RWPE2 (cell line): ENCODE data around the gene LRRC46.

Experiments used
- ATAC-seq: fragments of 200-7000 bp; cut with Tn5 transposase; 3 replicates; pipeline ENCODE4 v1.9.1; 2021; ENCODE audit warnings: low read depth
- DNase-seq: peaks from one replicate; pipeline ENCODE4 v3.0.0-alpha.2; 2020; ENCODE audit warnings: low spot score
- H3K27ac ChIP-seq: fragments of 450-650 bp; 2 replicates; pipeline ENCODE4 v1.5.1; 2017; ENCODE audit warnings: mild to moderate bottlenecking; ENCODE audit not compliant: poor library complexity, severe bottlenecking
- H3K27me3 ChIP-seq: fragments of 250-450 bp; sonication (Bioruptor Pico); 2 replicates; pipeline ENCODE4 v1.5.1; 2021; ENCODE audit warnings: mild to moderate bottlenecking, moderate library complexity; ENCODE audit not compliant: insufficient read depth, poor library complexity, severe bottlenecking
- H3K36me3 ChIP-seq: fragments of 250-450 bp; sonication (Bioruptor Pico); 2 replicates; pipeline ENCODE4 v1.5.1; 2020; ENCODE audit warnings: low read depth, mild to moderate bottlenecking, moderate library complexity
- H3K4me1 ChIP-seq: fragments of 250-450 bp; sonication (Bioruptor Pico); 2 replicates; pipeline ENCODE4 v1.5.1; 2021; ENCODE audit warnings: mild to moderate bottlenecking, moderate library complexity; ENCODE audit not compliant: insufficient read depth, poor library complexity, severe bottlenecking
- H3K4me3 ChIP-seq: fragments of 250-450 bp; sonication (Bioruptor Pico); 2 replicates; pipeline ENCODE4 v1.5.1; 2021; ENCODE audit warnings: mild to moderate bottlenecking, moderate library complexity; ENCODE audit not compliant: severe bottlenecking
- H3K9me3 ChIP-seq: fragments of 250-450 bp; sonication (Bioruptor Pico); 2 replicates; pipeline ENCODE4 v1.5.1; 2021; ENCODE audit warnings: mild to moderate bottlenecking, moderate library complexity; ENCODE audit not compliant: severe bottlenecking
- TF ChIP-seq, protein P1 (sequence below): fragments of 450-650 bp; IDR thresholded peaks from one replicate; pipeline ENCODE4 v1.5.1; 2017; ENCODE audit warnings: mild to moderate bottlenecking, moderate library complexity; ENCODE audit not compliant: poor library complexity, severe bottlenecking

The LRRC46 gene

GRCh38 chr17:47812146-47812920 lies 19.1 kb upstream of the LRRC46 start:
- ATAC-seq (no peak), DNase-seq (peak; percentile 32)
- H3K27me3 ChIP-seq, result no peaks in the 10 kb centered on the region
- TF ChIP-seq, protein P1, sequence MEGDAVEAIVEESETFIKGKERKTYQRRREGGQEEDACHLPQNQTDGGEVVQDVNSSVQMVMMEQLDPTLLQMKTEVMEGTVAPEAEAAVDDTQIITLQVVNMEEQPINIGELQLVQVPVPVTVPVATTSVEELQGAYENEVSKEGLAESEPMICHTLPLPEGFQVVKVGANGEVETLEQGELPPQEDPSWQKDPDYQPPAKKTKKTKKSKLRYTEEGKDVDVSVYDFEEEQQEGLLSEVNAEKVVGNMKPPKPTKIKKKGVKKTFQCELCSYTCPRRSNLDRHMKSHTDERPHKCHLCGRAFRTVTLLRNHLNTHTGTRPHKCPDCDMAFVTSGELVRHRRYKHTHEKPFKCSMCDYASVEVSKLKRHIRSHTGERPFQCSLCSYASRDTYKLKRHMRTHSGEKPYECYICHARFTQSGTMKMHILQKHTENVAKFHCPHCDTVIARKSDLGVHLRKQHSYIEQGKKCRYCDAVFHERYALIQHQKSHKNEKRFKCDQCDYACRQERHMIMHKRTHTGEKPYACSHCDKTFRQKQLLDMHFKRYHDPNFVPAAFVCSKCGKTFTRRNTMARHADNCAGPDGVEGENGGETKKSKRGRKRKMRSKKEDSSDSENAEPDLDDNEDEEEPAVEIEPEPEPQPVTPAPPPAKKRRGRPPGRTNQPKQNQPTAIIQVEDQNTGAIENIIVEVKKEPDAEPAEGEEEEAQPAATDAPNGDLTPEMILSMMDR, result no peak
- H3K36me3 ChIP-seq, result peaks cover 29% of the 10 kb centered on the region
- no peak overlapping the region for H3K4me3 ChIP-seq
- H3K27ac ChIP-seq, result no peak overlapping the region
- H3K4me1 ChIP-seq, result peaks cover 10% of the 10 kb centered on the region
- H3K9me3 ChIP-seq, result no peaks in the 10 kb centered on the region

DNA sequence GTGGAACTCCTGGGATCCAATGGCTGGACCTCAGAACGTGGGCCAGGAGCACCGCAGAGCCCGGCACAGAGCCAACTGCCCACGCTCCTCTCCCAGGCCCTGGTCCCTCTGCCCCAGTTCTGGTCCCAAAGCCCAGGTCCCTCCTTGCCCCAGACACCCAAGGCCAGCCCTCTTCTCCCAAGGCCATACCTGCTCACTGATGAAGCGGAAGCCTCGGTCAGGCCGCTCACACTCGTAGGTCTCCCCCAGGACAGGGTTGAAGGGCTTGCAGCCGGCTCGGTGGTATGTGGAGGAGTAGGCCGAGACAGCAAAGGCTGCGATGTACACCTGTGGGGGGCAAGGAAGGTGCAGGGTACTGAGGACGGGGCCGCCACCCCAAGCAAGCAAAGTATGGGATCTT lies 18.4 kb upstream of the LRRC46 start:
- H3K27me3 ChIP-seq, result no peaks in the 10 kb centered on the region
- peaks cover 29% of the 10 kb centered on the region for H3K36me3 ChIP-seq
- no peak overlapping the region for H3K4me3 ChIP-seq
- TF ChIP-seq, protein P1, result no peak
- H3K9me3 ChIP-seq, result no peaks in the 10 kb centered on the region
- no peak overlapping the region for H3K27ac ChIP-seq
- peaks cover 10% of the 10 kb centered on the region for H3K4me1 ChIP-seq
- ATAC-seq (no peak), DNase-seq (peak; percentile 55)

GRCh38 chr17:47813512-47814031 lies 17.9 kb upstream of the LRRC46 start:
- no peak for ATAC-seq
- H3K27me3 ChIP-seq, result no peaks in the 10 kb centered on the region
- TF ChIP-seq, protein P1, result no peak
- H3K27ac ChIP-seq, result no peak overlapping the region
- peaks cover 29% of the 10 kb centered on the region for H3K36me3 ChIP-seq
- DNase-seq, result peak; percentile 55
- H3K9me3 ChIP-seq, result no peaks in the 10 kb centered on the region
- H3K4me1 ChIP-seq, result peaks cover 10% of the 10 kb centered on the region
- H3K4me3 ChIP-seq, result no peak overlapping the region

DNA sequence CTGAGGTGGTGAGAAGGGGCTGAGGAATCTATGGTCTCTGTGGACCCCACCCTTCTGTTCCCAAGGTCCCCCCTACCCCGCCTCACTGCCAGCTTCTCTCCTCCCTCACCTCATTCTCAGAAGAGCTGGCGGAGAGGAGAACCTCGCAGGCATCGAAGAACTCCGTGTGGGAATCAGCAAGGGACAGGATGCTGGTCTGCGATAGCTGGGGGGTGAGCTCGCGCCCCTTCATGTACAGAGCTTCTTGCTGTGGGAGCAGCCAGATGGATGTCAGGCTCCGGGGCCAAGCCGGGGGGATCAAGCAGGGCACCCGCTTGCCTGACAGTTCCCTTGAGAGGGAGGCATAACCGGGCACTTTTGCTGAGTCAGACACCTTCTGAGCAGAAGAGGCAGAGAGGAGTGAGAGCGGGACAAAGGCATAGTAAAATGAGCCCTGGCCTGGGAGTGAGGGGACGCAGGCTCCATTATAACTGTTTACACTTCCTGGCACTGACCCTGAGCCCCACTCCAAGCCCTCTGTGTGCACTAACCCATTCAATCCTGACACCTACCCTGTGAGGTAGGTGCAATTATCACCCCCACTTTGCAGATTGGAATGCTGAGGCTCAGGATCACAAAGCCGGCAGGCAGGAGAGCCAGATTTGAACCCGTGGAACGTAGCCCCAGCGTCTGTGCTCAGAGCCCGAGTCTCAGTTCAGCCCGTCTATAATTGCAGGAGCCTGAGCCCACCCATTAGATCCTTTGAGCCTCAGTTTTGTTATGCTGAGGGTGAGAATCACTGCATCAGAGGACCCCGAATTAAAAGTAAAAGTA lies 16.2 kb upstream of the LRRC46 start:
- DNase-seq, result no peak
- ATAC-seq, result no peak
- no peak overlapping the region for H3K27ac ChIP-seq
- TF ChIP-seq, protein P1, result no peak
- H3K4me3 ChIP-seq, result no peak overlapping the region
- H3K4me1 ChIP-seq, result peaks cover 7% of the 10 kb centered on the region
- H3K36me3 ChIP-seq, result peaks cover 21% of the 10 kb centered on the region
- no peaks in the 10 kb centered on the region for H3K9me3 ChIP-seq
- no peaks in the 10 kb centered on the region for H3K27me3 ChIP-seq
